Adrenal gland (tissue), 5 donors: ENCODE results near the gene EIF4G3.

Experiments used
- POLR2A ChIP-seq, 2 donors: fragments of 450-650 bp; IDR thresholded peaks; one replicate each; pipeline ENCODE4 v1.6.1; 2017; ENCODE audit warnings: antibody characterized with exemption in 2 of 2, mild to moderate bottlenecking in 2 of 2, moderate library complexity in 1 of 2
- TF ChIP-seq, protein P1 (sequence below), 6 experiments: fragments of 450-650 bp in 4 of 6; fragments of 200-600 bp in 2 of 6; sonication (generic) in 1 of 6; IDR thresholded peaks; 1 replicate in 5 of 6; 2 replicates in 1 of 6; pipeline versions ENCODE4 v1.5.1 to v1.8.0; 2016 to 2021; ENCODE audit warnings: antibody characterized with exemption in 6 of 6, mild to moderate bottlenecking in 2 of 6, moderate library complexity in 1 of 6
- donor health status: DM: no; HTN: no; CAD: no.

GRCh38 chr1:21005466-21006239 is 171.0 kb downstream of the EIF4G3 start:
- TF ChIP-seq, protein P1, sequence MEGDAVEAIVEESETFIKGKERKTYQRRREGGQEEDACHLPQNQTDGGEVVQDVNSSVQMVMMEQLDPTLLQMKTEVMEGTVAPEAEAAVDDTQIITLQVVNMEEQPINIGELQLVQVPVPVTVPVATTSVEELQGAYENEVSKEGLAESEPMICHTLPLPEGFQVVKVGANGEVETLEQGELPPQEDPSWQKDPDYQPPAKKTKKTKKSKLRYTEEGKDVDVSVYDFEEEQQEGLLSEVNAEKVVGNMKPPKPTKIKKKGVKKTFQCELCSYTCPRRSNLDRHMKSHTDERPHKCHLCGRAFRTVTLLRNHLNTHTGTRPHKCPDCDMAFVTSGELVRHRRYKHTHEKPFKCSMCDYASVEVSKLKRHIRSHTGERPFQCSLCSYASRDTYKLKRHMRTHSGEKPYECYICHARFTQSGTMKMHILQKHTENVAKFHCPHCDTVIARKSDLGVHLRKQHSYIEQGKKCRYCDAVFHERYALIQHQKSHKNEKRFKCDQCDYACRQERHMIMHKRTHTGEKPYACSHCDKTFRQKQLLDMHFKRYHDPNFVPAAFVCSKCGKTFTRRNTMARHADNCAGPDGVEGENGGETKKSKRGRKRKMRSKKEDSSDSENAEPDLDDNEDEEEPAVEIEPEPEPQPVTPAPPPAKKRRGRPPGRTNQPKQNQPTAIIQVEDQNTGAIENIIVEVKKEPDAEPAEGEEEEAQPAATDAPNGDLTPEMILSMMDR (IDR thresholded peaks at IDR 0.05) = no peak
- no peak for TF ChIP-seq POLR2A (IDR thresholded peaks at IDR 0.05)
